Fibroblast of upper back skin (primary cell): ENCODE data around the gene SLC2A9.
"Not testable (repeated sequence)": the region's sequence is repeated elsewhere in the genome, so short reads cannot be mapped to it uniquely, and the experiment has no call there.

ENCODE experiments used
- DNase-seq: peaks from one replicate; pipeline ENCODE4 v3.0.0-alpha.2; 2013

SLC2A9 gene

DNA sequence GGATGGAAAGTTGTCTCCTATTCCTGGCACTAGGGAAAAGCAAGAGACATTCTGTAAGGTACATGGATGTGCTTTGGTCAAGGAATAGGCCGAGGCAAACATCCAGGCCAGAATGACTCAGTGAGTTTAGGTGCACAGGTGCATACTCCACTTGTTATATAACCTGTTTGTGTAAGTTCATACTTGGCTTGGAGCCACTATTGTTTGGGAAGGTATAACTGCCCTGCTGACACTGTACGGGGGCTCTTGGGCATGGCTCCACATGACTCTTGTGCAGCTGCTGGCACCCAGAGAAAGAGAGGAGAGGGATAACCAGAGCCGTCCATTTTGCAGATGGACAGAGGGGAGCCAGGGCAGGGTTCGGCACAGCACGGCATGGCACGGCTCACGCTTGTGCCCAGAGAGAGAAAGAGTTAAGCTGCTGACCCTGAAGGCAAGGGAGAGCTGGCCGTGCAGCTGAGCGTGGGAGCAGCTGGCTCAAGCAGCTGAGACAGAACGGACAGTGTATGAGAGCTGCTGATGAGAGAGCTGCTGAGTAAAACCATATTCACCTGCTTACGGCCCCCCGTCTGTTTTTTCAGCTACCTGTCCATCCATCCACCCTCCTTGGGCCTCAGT is 98.0 kb downstream of the SLC2A9 start:
- no peak for DNase-seq

DNA sequence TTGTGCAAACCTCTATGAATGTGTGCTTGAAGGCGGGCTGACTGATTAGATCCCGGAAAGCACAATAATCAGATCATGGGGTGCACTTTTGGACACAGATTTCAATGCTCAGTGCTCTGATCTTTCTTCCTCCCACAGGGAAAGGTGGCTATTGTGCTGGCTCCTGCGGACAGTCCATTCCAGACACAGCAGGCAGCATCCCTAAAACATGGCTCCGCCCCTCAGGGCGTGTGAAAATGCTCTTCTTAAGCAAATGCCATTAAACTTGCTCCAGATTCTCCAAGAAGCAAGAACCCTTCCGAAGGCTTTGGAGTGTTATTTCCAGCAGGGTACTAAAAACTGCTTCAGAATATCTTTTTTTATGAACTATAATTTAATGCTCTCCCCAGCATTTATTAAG is 100.0 kb downstream of the SLC2A9 start:
- no peak for DNase-seq

DNA sequence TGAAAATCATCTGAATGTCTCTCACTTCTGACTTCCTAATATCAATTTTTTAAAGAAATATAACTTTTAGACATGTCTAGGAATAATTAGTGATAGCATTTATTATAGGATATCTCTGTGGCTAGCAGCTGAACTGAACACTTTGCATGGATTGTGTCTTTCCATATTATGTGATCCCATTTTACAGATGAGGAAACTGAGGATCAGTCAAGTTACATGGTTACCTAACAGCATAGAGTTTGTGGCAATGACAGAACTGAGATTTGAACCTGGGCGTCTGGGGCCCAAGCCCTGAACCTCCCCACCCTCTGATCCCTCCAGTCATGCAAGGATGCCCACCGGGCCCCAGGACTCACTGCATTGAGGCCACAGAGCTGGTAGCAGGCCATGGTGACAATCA is 101.3 kb downstream of the SLC2A9 start:
- DNase-seq = no peak

DNA sequence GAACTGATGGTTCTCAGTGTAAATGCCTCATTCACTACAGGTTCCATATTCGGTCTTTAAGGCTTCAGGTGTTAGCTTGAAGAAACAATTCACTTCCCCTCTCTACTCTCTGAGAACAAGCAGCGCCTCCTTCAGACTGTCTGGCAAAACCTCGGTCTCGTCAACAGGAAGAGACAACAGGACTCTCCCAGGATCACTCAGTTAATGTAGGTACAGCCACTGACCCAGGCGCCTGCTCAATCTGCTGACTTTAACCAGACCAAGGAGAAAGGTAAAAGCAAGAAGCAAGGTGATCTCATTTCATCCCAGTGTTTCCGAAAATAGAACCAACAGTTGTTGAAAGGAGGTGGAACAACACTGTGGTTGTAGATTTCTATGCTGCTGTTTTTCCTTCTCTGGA is 102.2 kb downstream of the SLC2A9 start:
- DNase-seq = no peak

DNA sequence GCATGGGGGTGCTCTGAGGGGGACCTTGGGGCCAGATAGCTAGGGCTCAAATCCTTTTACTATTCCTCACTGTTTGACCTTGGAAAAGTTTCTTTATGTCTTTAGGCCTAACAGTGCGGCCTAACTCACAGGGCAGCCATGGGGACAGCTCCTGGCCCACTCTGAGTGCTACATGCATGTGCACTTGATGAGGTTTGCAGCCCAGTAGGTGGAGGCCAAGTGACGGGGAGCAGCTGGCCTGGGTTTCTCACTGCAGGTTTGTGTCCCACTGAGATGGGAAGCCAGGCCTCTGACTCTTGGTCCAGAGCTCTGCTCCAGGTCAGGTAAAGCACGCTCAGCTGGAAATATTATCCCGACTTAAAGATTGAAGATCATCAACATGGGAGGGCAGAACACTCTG is 102.8 kb downstream of the SLC2A9 start:
- DNase-seq = no peak

DNA sequence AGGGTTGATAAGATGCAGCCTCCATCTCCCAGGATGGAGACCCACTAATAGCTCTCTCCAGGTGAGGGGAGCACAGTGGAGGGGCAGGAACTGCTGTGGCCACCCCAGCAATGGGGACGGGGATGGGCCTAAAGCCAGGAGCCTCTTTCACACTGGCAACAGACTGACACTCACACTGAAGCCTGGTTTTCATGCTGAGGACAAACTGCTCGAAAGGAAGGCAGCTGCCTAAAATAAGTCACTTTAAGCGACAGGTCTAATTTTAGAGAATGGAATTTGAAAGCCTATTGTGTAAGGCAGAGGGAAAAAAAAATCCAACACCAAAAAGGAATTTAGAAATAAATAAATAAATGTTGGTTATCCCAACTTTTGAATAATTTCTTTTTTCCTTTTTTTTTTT is 104.4 kb downstream of the SLC2A9 start:
- no peak for DNase-seq

DNA sequence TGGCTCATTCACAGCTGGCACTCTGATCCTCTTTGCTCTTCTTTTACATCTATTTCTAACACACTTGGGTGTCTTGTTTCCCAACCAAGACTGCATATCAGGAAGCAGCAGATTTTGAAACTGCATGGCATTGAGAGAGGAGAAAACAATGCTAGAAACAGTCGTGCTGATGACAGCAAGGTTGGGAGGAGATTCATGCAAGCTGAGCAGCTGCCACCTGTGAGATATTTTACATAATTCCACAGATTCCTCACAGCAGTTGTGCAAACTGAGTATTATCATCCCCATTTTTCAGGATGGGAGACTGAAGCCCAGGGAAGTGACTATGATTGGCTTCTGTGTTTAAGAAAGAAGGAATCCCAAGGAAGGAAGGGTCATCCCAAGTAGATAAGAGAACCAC is 105.0 kb downstream of the SLC2A9 start:
- no peak for DNase-seq

DNA sequence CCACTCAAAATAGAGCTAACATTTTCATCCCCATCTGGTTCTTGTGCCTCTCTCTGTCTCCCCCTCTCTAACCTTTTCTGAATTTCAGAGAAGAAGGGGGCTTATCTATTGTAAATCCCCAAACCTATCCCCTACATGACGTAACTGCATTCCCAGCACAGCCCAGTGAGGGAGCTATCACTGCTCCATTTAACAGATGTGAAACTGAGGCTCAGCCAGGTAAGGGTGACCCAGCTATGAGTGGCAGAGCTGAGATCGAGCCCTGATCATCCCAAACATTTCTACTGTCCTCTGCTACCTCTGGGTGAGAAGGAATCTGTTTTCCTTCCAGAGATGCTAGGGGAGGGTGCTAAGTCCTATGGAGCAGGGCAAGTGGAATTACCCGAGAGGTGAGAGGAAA is 107.5 kb downstream of the SLC2A9 start:
- no peak for DNase-seq

DNA sequence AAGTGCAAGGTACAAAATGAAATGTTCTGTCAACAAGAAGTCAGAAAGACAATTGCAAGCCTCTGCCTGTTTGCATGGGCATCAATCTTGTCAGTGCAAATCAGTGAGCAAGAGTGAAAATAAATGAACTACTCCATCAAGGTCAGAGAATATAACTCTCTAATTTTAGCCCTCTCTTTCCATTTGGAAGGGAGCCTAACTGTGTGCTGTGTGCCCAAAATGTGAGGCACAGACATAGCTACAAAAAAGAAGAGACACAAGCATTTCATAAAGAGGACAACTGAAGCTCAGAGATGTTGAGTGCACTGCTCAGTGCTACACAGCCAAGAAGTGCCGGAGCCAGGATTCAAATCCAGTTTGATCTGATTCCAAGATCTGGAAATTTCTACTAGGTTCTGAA is 114.3 kb downstream of the SLC2A9 start:
- no peak for DNase-seq

DNA sequence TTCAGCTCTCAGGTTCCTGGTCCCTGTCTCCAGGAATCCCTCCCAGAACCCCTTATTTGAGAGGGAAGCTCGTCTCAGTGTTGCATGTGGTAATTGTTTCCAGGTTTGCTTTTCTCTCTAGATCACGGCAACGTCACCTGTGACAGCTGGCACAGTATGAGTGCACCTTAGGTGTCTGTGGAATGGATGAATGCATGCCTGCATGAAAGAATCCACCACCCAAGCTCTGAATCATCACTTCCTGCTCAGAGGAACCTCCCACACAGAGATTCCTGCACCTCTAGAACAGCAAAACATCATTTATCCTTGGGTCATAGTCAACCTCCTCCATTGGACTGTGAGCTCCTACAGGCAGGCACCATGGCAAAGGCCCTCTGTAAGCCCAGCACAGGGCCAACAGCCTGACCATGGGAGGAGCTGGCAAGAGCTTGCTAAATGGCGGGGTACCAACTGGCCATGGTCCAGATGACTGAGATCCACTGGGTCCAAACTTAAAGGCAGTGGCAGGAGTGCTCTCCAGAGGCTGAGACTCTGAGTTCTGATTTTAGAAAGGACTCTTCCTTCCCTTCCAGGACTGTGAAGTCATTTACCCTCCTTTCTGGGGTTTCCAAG is 116.2 kb downstream of the SLC2A9 start:
- no peak for DNase-seq

DNA sequence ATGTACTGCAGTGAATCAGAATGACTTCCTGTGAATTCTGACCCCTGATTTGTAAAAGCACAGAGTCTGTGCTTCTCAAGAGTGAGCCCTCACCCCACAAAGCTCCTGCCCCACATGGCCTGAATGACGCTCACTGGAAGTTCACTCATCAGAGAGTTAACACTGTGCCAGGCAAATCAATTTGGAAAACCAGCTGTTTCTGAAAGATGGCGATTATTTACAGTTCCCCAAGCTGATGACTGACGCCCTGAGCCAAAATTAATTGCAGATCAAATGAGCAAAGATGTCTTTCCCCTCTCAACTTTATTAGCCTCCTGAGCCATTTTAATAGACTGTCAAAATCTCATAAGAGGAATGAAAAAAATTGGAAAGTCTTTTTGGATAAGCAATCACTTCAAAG is 118.0 kb downstream of the SLC2A9 start:
- DNase-seq = no peak

DNA sequence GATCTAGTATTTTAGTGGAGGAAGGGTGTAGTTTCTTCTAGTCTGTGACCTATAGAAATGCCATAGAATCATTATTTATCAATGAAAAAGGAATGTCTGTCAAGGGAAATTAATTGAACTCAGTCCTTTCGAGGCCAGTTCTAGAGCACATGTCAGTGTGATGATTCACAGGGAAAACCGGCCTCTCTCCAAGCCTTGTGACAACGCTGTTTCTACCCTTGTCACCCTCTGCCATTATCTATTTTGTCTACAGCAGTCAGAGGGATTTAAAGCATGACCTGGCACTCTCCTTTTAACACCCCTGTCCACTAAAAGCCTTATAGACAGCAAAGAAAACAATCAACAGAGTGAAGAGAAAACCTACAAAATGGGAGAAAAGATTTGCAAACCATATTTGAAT is 120.0 kb downstream of the SLC2A9 start:
- no peak for DNase-seq

DNA sequence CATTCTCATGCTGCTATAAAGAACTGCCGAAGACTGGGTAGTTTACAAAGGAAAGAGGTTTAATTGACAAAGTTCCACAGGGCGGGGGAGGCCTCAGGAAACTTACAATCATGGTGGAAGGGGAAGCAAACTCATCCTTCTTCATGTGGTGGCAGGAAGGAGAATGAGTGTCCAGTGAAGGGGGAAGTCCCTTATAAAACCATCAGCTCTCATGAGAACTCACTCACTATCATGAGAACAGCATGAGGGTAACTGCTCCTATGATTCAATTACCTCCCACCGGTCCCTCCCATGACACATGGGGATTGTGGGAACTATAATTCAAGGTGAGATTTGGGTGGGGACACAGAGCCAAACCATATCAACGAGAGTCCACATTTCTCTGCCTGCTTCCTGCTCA is 120.7 kb downstream of the SLC2A9 start:
- DNase-seq = not testable (repeated sequence)

DNA sequence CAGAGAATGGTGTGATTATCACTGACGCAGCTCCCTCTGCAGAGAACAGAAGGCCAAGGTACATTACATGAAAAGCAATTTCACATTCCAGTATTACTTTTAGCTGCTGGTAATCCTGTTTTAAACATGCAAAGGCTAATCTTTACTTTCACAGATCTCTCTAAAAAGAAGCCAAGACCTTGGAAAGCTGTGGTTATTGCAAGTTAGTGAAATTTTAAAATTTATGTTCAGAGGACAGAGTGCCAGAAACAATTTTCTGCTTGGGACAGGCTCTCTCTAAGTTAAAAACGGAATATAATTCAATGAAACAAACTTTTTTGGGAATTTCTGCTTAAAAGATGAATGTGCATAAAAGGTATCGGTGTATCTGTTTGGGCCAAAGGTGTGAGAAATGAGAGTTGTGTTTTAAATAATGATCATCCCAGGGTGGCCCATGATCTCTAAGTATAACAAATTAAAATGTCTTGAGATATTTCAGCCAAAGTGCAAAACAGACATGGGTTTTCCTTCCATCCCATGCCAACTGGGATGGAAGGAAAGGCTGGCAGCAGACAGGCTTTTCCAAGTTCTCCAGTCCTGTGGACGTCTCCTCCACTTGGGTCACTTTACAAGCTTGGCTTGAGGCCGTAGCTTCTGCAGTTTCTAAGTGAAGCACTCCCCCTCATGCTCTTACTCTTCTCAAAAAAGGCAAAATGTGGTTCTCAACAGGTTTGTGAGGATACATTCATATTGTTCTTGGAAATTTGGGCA is 121.8 kb downstream of the SLC2A9 start:
- no peak for DNase-seq

DNA sequence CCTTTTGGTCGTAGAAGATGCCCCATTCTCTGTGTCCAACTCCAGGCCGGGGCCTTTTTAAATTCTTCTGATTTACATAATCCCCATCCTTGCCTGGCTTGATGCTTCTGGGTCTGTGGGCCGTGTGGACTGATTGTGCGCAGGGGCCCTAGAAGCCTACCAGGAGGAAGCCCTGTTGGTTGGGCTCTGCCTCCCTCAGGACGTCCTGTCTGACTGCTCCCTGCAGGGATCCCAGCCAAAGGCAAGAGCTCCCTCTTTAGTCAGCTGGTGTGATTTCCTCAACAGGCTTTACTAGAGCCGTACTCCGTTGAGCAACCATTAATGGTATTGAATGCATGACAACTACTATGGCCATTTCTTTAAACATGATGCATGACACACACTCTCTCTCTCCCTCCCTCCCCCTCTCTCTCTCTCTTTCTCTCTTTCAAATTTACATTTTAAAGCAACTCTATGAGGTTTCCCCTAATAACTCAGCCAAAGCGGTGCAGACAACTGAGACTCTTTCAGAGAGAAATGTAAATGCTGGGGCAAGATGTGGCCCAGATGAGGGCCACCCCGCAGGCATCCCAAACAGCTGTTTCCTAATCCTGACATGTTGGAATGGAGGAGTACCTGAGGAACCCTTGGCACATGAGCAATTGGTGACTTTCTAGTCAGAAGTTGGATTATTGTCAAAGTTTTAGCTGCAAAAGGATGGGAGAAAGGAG is 122.5 kb downstream of the SLC2A9 start:
- peak; percentile 19 for DNase-seq

DNA sequence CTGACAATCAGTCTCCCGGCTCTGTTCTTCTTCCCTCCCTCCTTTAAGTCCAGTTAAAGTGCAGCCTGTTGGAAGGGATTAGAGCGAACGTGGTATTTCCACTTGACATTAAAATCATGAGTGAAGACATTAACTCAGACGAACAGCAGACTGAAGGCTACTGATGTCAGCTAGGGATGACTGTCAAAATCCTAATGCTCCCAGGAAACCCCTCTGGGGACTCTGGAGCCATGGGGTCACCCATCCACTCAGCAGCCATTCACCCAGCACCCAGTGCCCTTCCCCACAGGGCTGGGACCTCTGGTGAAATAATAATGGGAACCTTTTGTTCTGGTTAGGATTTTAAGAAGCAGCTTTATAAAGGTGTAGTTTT is 126.0 kb downstream of the SLC2A9 start:
- no peak for DNase-seq

DNA sequence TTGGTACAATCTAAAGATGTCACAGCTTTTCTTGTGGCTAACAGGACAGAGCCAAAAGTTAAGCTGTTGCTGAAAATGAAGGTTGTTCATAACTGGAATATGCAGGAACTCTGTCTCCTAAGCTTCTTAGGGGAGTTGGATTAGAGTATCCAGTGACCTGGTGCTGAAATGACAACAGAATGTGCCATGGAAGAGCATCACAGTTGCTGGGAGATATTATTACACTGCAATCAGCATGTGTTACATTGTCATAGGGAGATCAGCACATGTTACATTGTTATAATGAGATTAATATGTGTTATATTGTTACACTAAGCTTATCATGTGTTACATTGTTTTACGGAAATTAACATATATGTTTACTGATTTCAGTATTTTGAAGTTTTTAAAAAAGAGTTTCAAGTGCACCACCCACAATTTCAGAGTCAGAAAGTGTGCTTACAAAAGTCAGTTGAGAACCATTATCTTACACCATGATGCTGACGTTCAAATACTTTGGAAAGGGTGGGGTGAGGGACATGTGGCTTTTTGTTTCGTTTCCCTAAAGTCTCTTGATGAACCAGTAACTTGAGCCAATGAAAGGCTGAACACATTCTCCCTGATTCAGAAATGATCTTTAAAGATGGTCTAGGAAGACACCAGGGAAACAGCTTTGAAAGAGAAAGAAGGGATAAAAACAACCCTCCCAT is 126.5 kb downstream of the SLC2A9 start:
- DNase-seq = no peak

DNA sequence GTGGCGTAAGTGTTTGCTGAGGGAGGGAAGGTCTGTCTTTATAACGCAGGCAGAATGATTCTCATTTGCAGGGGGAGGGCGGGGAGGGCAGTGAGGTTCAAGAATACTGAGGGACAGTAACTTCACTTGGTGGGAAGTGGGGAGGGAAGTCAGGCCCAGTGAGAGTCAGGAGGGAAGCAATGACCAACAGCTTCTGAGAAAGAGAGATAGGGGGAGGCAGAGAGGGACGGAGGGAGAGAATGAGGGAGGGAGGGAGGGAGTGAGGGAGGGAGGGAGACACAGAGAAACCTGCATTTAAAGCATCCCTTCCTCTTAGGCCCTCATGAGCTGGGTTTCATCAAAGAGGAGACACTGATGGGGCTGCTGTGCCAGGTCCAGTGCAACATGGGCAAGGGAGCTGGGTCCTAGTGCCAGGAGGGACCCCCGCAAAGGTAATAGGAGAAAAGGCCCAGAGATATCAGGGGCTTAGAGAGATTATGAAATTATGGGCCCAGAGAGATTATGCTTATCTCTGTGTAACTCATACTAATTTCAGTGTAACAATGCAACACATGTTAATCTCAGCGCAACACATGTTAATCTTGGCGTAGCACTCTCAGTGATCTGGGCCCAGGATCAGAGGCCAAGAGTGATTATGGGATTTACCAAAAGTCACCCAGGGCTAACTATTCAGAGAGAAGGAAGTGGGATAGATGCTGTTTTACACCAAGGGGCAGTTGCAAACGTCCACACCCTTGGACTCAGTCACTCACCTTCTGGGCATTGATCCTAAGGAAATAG is 127.8 kb downstream of the SLC2A9 start:
- DNase-seq = no peak

DNA sequence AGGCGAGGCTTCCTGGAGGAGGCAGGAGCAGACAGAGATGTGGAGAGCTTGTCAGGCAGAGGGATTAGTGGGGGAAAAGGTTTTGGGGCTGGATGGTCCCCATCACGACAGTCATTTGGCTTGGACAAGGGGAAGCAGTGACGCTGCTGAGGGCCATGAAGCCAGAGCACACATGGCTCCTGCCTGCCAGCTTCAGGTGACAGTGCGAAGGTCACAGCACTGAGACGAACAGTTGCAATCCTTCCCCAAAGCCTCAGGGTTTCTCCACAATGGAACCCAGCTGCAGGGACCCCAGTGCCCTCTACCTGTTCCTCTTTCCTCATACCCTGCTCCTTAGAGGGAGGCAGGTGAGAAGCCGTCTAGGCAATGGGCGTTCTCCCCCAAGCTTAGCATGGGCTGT is 129.6 kb downstream of the SLC2A9 start:
- DNase-seq = no peak

DNA sequence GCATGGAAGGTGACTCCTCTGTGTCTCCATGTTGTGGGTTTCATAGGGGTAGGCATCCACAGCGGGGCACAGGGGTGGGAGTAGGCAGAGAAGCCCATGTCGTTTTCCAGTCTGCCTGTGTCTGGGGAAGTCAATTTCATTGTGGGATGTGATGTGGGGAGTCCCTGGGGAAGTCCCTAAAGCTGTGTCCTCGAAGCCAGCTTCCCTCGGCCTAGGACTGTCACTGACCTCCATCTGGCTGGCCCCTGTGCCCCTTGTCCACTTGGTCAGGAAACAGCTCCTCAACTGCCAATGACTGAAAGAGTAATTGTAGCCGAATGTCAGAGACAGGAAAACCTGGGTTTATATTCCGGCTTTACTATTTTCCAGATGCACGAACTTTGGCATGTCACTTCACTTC is 130.2 kb downstream of the SLC2A9 start:
- DNase-seq = no peak

DNA sequence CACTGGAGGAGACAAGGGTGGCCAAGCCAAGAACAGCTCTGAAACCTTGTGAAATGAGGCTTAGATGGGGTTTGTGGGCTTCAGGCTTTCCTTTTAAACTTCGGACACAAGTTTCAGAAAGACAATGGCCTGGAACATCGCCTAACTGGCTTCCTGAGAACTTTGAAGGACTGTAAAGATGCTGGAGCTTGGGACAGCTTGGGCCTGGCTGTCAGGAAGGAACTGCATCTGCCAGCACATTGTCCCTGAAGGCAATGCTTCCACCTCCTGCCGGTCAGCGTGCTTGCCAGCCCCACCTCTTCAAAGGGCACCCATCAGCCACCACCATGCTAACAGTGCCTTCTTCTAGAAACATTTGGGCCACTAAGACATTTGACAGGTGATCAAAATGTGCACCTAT is 132.0 kb downstream of the SLC2A9 start:
- DNase-seq = no peak

DNA sequence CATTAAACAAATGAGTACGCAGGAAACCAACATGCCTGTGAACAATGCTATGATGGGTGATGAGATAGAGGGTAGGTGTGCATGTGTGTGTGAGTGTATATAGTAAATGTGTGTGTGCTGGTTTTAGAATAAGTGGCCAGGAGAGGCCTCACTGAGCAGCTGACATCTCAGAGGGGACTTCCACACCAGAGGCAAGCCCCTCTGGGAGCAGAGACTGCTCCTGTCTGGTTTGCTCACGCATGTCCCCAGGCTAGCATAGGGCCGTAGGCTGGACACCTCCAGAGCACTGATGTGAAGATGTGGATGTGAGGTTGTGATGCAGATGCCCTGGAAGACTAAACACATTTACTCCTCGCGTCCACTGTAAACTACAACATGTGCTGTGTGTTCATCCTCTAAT is 135.3 kb downstream of the SLC2A9 start:
- no peak for DNase-seq
